GM12878 (cell line): Measurements from ENCODE around the gene TAOK2. TPM values are rescaled to one million over a fixed set of nuclear protein-coding genes. Genes with fewer than 3 reads are reported as not detected.

Experiments
- CBFB ChIP-seq: IDR thresholded peaks from 2 replicates; pipeline ENCODE4 v1.6.1; 2016; ENCODE audit warnings: antibody characterized with exemption, low read depth
- CBX3 ChIP-seq: fragments of 200-600 bp; sonication (generic); IDR thresholded peaks from 2 replicates; pipeline ENCODE4 v1.6.1; 2016; ENCODE audit warnings: low read depth, borderline replicate concordance
- EGR1 ChIP-seq, 2 experiments: IDR thresholded peaks; 1 replicate in 1 of 2; 2 replicates in 1 of 2; pipeline ENCODE4 v1.6.1; 2011 to 2012; ENCODE audit warnings: low read depth in 2 of 2, low read length in 2 of 2, borderline replicate concordance in 1 of 2, mild to moderate bottlenecking in 1 of 2, moderate library complexity in 1 of 2
- MYC ChIP-seq: IDR thresholded peaks from 2 replicates; pipeline ENCODE4 v1.6.1; 2011; ENCODE audit warnings: mild to moderate bottlenecking, low read length, moderate library complexity, inconsistent platforms; ENCODE audit not compliant: insufficient read depth, insufficient replicate concordance, insufficient read length, severe bottlenecking
- NRF1 ChIP-seq: conservative IDR thresholded peaks from 2 replicates; pipeline ENCODE4 v1.6.1; 2011; ENCODE audit warnings: mild to moderate bottlenecking, low read depth, low read length, improper control_type of control experiment
- PKNOX1 ChIP-seq: fragments of 450-650 bp; IDR thresholded peaks from 2 replicates; pipeline ENCODE4 v1.6.1; 2016; ENCODE audit warnings: mild to moderate bottlenecking
- RCOR1 ChIP-seq: conservative IDR thresholded peaks from 2 replicates; pipeline ENCODE4 v1.6.1; 2012; ENCODE audit warnings: low read depth, low read length, improper control_type of control experiment
- SREBF2 ChIP-seq: IDR thresholded peaks from 2 replicates; pipeline ENCODE4 v1.6.1; 2012; ENCODE audit warnings: mild to moderate bottlenecking, low read length
- YBX1 ChIP-seq: fragments of 450-650 bp; IDR thresholded peaks from 2 replicates; pipeline ENCODE4 v1.6.1; 2016; ENCODE audit warnings: antibody characterized with exemption
- ZNF687 ChIP-seq: fragments of 450-650 bp; IDR thresholded peaks from 2 replicates; pipeline ENCODE4 v1.6.1; 2017; ENCODE audit warnings: mild to moderate bottlenecking, moderate library complexity
- polyA plus RNA-seq, 11 experiments: library from polyadenylated mRNA; depleted of rRNA in 4 of 11; unstranded in 6 of 11; stranded (reverse) in 5 of 11; fragments of >200 nt; fragmentation: Nextera tagmentation in 4 of 11; fragmentation: Illumina TruSeq in 1 of 11; extraction: Ambion mirVana in 4 of 11; extraction: Trizol in 1 of 11; gene quantifications; 1 replicate in 1 of 11; 2 replicates in 10 of 11; pipeline versions ENCODE4 v1.2.1 to v1.2.3, GENCODE V29; 2011 to 2016; ENCODE audit warnings: inconsistent platforms in 2 of 11, missing spikeins in 2 of 11, low read depth in 1 of 11
- total RNA-seq, 4 experiments: library from RNA; depleted of rRNA in 3 of 4; stranded (reverse); fragments of >200 nt in 3 of 4; fragmentation: Illumina TruSeq in 1 of 4; extraction: Trizol in 1 of 4; gene quantifications; 2 replicates each; pipeline versions ENCODE4 v1.2.1 to v1.2.3, GENCODE V29; 2013 to 2021

Gene TAOK2
- total and polyA plus RNA-seq, 10 of the 15 experiments (the other 5 are each of a cell fraction or from before 2014, with no cell fraction given): 0.14 to 40.2 (median 11.6) TPM

DNA sequence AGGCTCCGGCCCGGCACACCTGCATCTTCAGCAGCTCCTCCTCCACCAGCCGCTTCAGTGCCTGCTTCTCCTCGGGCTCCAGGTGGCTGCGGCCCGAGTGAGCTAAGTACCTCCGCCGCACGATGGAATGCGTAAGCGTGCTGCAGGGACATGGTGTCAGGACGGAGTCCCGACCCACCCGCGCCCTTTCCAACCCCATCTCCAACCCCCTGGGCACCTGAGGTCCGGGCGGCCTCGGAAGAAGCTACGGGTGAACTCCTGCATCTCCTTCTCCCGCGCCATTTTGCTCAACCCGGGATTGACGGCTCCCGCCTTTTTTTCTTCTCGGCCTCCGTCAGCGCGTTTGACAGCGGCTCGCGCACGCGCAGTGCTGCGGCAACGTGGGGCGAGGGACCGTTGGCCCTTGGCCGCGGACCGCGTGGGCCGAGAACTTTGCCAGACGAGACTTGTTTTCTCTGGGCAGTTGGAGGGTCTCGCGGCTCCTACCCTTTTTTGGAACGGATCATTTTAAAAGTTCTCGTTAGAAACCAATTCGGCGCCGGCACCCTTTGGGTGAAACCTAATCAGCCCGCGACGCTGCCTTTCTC is 21.7 kb downstream of the TAOK2 start, which contains the start of gene HIRIP3 (continued):
- TF ChIP-seq ZNF687 (peak; percentile 86), MYC (peak; percentile 34), SREBF2 (no peak), NRF1 (peak; percentile 83), YBX1 (no peak), RCOR1 (no peak), PKNOX1 (peak; percentile 91), CBFB (0 out of 2 replicates have a peak, but pooled peaks have one; percentile 14), CBX3 (no peak), EGR1 (IDR thresholded peaks at IDR 0.05; ENCODE audit: borderline replicate concordance in 1 of 2, low read depth in 2 of 2, low read length in 2 of 2) (peak in 1 of 2 experiments; percentile 38; a peak in 1 of 3 replicates)
